ENCODE data around the gene TRERF1. TPM values are rescaled to one million over a fixed set of nuclear protein-coding genes. Genes with fewer than 3 reads are reported as not detected.

TRERF1 gene
- polyA plus RNA-seq, 3 donors: 0.58 to 10.0 (median 2.0) TPM

DNA sequence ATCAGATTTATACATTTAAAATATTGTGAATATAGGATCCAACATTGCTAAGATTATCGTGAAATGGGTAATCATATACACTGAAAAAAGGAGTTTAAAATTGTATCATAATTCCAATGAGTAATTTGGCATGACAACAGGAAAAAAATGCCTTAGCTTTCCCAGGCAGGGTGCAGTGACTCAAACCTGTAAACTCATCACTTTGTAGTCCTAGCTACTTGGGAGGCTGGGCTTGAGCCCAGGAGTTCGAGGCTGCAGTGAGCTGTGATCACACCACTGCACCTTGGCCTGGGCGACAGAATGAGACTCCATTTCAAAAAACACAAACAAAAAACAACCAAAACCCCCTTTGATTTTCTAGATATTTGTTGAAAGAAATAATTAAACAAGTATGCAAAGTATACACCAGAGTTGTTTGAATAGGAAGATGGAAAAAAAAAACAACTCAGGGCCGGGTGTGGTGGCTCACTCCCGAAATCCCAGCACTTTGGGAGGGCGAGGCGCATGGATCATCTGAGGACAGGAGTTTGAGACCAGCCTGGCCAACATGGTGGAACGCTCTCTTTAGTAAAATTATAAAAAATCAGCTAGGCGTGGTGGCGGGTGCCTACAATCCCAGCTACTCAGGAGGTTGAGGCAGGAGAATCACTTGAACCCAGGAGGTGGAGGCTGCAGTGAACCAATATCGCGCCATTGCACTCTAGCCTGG, 98.7 kb downstream of the TRERF1 start:
- no peak overlapping the region for H3K4me2 ChIP-seq (replicated peaks; ENCODE audit: extremely low read depth, low read length, poor library complexity, severe bottlenecking)
- no peaks in the 10 kb centered on the region for H4K20me1 ChIP-seq (ENCODE audit: insufficient read depth, low read length)
- peaks cover 5% of the 10 kb centered on the region for H3K4me1 Mint-ChIP-seq
- H3K27ac ChIP-seq (ENCODE audit: low read depth in 1 of 2, low read length in 2 of 2): no peak overlapping the region
- H3K4me3 ChIP-seq (replicated peaks in 1 of 3; ENCODE audit: low read depth in 2 of 3, low read length in 3 of 3): no peak overlapping the region
- no peaks in the 10 kb centered on the region for H3K4me1 ChIP-seq (ENCODE audit: control insufficient read depth in 1 of 2, insufficient read depth in 2 of 2, low read length in 2 of 2)
- no peak overlapping the region for H2AFZ ChIP-seq (ENCODE audit: insufficient read depth, low read depth, low read length, poor library complexity, severe bottlenecking)
- no peaks in the 10 kb centered on the region for H3K27me3 ChIP-seq (ENCODE audit: control insufficient read depth in 2 of 2, insufficient read depth in 2 of 2, low read length in 2 of 2)
- peaks cover 18 to 36% of the 10 kb centered on the region in 2 donors for H3K36me3 Mint-ChIP-seq
- peaks cover 32% of the 10 kb centered on the region for H3K79me2 ChIP-seq (ENCODE audit: insufficient read depth, low read length)
- H3K9me3 ChIP-seq (replicated peaks in 1 of 2; ENCODE audit: control insufficient read depth in 1 of 2, insufficient read depth in 1 of 2, low read length in 2 of 2): no peaks in the 10 kb centered on the region
- intact Hi-C loops (cut with micrococcal nuclease): no loop called here
- H3K9me3 Mint-ChIP-seq: no peaks in the 10 kb centered on the region
- no peak overlapping the region for H3K9ac ChIP-seq (ENCODE audit: insufficient read depth, low read length, poor library complexity, severe bottlenecking)
- WGBS (ENCODE audit: insufficient coverage): 91% methylated on average over 4 of the region's 12 CpGs
- no peak overlapping the region for H3K4me3 Mint-ChIP-seq
- H3K27ac Mint-ChIP-seq: no peak overlapping the region
- peaks cover 0 to 1% (median 0%) of the 10 kb centered on the region in 3 donors for H3K27me3 Mint-ChIP-seq (ENCODE audit: low read depth in 3 of 3)
- TF ChIP-seq, protein P1, sequence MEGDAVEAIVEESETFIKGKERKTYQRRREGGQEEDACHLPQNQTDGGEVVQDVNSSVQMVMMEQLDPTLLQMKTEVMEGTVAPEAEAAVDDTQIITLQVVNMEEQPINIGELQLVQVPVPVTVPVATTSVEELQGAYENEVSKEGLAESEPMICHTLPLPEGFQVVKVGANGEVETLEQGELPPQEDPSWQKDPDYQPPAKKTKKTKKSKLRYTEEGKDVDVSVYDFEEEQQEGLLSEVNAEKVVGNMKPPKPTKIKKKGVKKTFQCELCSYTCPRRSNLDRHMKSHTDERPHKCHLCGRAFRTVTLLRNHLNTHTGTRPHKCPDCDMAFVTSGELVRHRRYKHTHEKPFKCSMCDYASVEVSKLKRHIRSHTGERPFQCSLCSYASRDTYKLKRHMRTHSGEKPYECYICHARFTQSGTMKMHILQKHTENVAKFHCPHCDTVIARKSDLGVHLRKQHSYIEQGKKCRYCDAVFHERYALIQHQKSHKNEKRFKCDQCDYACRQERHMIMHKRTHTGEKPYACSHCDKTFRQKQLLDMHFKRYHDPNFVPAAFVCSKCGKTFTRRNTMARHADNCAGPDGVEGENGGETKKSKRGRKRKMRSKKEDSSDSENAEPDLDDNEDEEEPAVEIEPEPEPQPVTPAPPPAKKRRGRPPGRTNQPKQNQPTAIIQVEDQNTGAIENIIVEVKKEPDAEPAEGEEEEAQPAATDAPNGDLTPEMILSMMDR (IDR thresholded peaks at IDR 0.05): no peak
- DNase-seq: peak in 1 of 3 donors; percentile 24
- peaks cover 3 to 19% of the 10 kb centered on the region in 2 donors for H3K36me3 ChIP-seq (replicated peaks in 1 of 2; ENCODE audit: control insufficient read depth in 1 of 2, insufficient read depth in 2 of 2, low read length in 2 of 2)

DNA sequence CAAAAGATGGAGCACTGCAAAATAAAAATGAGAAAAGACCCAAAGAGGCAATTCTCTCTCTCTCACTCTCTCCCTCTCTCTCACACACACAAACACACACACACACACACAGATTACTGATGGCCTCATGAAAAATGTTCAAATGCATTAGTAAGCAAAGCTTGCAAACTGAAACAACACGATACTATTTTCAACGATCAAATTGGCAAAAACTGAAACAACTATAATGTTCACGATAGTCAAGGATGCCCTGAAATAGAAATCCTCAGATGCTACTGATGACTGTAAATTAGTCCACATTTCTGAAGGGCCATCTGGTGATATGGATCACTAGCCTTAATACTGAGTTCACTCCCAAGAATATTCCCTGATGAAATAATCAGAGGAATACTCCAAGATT, 100.8 kb downstream of the TRERF1 start:
- no peak overlapping the region for H3K27ac Mint-ChIP-seq
- Histone ChIP-seq H3K9me3 (replicated peaks in 1 of 2; ENCODE audit: control insufficient read depth in 1 of 2, insufficient read depth in 1 of 2, low read length in 2 of 2) (no peaks in the 10 kb centered on the region), H3K9ac (ENCODE audit: insufficient read depth, low read length, poor library complexity, severe bottlenecking) (no peak overlapping the region), H4K20me1 (ENCODE audit: insufficient read depth, low read length) (no peaks in the 10 kb centered on the region), H3K27me3 (ENCODE audit: control insufficient read depth in 2 of 2, insufficient read depth in 2 of 2, low read length in 2 of 2) (no peaks in the 10 kb centered on the region), H3K4me2 (replicated peaks; ENCODE audit: extremely low read depth, low read length, poor library complexity, severe bottlenecking) (no peak overlapping the region), H2AFZ (ENCODE audit: insufficient read depth, low read depth, low read length, poor library complexity, severe bottlenecking) (no peak overlapping the region), H3K4me3 (replicated peaks in 1 of 3; ENCODE audit: low read depth in 2 of 3, low read length in 3 of 3) (no peak overlapping the region), H3K79me2 (ENCODE audit: insufficient read depth, low read length) (peaks cover 41% of the 10 kb centered on the region), H3K36me3 (replicated peaks in 1 of 2; ENCODE audit: control insufficient read depth in 1 of 2, insufficient read depth in 2 of 2, low read length in 2 of 2) (peaks cover 0 to 32% of the 10 kb centered on the region in 2 donors), H3K27ac (ENCODE audit: low read depth in 1 of 2, low read length in 2 of 2) (no peak overlapping the region), H3K4me1 (ENCODE audit: control insufficient read depth in 1 of 2, insufficient read depth in 2 of 2, low read length in 2 of 2) (no peaks in the 10 kb centered on the region)
- H3K9me3 Mint-ChIP-seq: no peaks in the 10 kb centered on the region
- no peak overlapping the region for H3K4me3 Mint-ChIP-seq
- intact Hi-C loops (cut with micrococcal nuclease): no loop called here
- 100% methylated on average over 2 of the region's 3 CpGs for WGBS (ENCODE audit: insufficient coverage)
- H3K36me3 Mint-ChIP-seq: peaks cover 20 to 32% of the 10 kb centered on the region in 2 donors
- no peak for DNase-seq
- H3K27me3 Mint-ChIP-seq (ENCODE audit: low read depth in 3 of 3): peaks cover 0 to 1% (median 0%) of the 10 kb centered on the region in 3 donors
- TF ChIP-seq, protein P1 (IDR thresholded peaks at IDR 0.05): no peak
- H3K4me1 Mint-ChIP-seq: peaks cover 11% of the 10 kb centered on the region
